HG03025 (cell line): Measurements from ENCODE around the gene CBS.
"Not testable (repeated sequence)": the region's sequence is repeated elsewhere in the genome, so short reads cannot be mapped to it uniquely, and the experiment has no call there.

Source experiments
- ATAC-seq: cut with Tn5 transposase; IDR thresholded peaks from one replicate; pipeline ENCODE4 v1.9.1; 2021; ENCODE audit warnings: mild to moderate bottlenecking, moderate library complexity; ENCODE audit not compliant: unreplicated experiment, low FRiP score

Gene CBS

DNA sequence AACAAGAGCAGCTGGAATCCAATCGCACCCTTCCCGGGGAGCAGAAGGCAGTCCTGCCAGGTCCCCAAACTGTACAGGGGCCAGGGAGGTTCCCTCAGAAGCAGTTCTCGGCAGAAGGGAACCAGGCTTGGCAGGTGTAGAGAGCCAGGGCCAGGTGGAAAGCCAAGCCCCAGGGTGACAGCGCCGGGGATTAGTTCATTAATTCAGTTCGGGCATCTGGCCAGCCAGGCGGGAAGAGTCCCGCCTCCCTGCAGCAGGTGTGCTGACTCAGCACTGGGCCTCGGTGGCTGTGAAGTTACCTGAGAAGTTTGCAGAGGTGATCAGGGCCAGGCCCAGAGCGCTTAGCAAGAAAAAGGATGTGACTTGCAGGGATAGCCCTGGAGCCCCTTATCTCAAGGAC lies 6.0 kb downstream of the CBS start:
- ATAC-seq: not testable (repeated sequence)

DNA sequence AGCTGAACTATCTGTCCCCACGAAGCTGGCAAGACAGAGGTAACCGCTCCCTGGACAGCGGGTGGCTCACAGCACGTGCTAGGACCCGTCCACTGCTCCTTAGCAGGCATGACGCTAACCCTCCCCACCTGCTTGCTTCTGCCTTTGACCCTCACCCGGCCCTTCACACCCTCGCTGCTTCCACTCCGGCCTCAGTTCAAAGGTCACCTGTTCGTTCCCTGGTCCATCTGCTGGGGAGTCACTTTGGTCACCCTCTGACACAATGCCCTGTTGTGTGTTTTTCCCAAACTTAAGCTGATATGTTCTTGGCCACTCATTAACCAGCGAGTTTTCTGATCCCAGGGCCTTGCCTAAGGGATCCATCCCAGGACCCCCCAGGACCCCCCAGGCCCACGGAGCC lies 7.6 kb downstream of the CBS start:
- not testable (repeated sequence) for ATAC-seq

DNA sequence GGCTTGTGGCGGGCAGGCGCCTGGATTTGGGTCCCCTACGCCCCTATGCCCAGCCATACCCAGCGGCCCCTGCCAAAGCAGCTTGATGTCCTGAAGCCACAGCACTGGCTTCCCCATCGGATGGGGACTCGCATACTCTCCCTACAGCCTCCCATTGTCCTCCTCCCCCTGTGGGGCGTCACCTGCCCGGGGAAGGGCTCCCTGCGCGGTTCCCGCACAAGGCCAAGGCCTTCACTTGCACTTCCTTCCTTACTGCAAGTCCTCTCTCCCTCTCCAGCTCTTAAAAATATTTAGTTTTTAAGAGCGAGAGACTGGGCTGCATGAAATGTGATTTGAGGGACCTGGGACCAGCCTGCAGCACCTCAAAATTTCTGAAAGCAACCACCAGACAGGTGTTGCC lies 8.9 kb downstream of the CBS start:
- not testable (repeated sequence) for ATAC-seq

GRCh38 chr21:43065991-43066390 lies 9.6 kb downstream of the CBS start:
- ATAC-seq: not testable (repeated sequence)

DNA sequence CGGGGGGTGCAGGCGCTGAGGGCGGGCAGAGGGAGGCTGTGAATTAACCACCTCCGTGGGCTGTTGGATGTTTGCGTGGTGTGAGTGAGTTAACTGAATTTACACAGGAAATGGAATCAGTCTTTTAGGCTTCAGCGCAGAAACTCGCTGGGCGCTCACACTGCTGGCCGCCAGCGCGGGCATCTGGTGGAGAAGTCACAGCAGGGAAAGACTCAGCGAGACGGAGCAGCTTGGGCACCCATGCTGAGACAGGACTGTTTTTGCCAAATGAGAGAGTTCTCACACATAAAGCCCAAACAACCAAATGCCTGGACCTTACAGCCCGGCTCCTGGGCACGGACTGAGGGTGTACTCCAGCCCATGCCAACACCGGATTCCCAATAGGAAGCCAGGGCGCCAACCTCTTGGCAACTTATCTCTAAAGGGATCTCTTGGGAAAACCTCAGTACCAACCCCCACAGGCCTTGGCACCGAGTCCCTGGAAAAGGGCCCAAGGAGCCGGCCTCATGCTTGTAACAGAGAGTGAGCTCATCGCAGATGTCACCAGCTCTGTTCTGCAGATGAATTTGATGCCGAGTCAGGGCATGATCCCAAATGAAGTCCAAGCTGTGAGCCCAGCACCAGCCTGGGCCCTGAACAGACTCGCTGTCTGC lies 11.2 kb downstream of the CBS start:
- ATAC-seq: not testable (repeated sequence)

DNA sequence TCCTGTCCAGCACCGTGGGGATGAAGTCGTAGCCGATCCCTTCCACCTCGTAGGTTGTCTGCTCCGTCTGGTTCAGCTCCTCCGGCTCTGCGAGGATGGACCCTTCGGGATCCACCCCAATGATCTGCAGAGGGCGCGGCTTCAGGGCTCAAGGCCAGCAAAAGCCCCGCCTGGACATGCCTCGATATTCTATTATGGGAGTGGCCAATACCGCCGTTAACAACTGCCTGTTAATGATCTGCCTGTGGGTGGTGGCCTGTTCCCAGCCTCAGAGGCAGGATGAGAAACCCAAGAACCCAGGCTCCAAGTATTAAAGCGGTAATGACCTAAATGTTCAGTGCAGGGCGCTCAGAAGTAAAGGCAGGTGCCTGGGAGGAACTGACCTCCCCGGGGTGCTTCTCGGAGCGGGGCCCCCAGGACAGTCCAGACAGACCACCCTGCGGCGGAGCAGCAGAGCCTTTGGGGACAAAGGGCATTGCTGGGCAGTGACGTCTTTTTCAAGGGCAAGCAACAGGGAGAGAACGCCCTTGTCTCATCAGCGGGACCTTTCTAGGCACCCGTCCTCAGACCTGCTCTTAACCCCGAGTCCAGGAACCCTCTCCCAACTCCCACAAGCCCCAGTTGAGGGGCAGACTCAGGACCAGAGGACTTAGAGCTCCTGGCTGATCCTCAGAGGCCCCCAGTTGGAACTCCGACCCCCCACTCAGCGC lies 12.5 kb downstream of the CBS start:
- not testable (repeated sequence) for ATAC-seq

GRCh38 chr21:43053112-43053511 lies 22.5 kb downstream of the CBS start:
- not testable (repeated sequence) for ATAC-seq

GRCh38 chr21:43045876-43046821 lies 29.5 kb downstream of the CBS start:
- ATAC-seq: not testable (repeated sequence)

DNA sequence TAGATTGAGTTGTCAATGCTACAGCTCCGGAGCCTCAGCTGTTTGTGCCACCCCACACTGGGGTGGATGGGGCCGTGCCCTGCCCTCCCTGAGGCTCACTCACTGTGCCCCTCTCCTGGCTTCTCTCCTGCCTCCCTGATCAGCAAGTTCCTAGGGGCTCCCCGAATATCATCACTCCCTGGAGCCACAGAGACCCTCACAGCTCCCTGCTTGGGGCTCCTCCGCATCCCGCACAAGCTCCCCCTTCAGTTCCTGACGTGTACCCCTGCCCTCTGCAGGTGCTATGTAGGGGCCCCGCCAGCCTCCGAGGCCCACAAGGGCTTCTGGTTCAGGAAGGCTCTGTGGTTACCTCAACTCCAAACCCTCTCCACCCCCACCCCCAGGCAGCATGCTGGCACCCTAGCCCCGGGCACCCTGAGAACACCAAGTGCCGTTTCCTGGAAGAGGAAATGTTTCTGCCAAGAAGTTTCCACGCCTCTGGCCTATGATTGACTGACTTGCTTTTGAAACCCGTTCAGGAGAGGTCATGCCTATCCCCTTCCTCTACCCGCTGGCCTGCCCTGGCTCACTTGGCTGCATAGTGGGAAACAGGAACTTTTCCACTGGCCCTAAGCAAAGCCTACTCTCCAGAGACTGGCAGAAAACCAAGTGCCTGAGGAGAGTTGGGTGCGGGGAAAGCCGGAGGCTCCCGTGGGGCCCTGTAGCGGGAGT lies 30.3 kb downstream of the CBS start:
- not testable (repeated sequence) for ATAC-seq

- not testable (repeated sequence) for ATAC-seq
Measured at GRCh38 chr21:43044547-43044946, 31.1 kb downstream of the CBS start.

DNA sequence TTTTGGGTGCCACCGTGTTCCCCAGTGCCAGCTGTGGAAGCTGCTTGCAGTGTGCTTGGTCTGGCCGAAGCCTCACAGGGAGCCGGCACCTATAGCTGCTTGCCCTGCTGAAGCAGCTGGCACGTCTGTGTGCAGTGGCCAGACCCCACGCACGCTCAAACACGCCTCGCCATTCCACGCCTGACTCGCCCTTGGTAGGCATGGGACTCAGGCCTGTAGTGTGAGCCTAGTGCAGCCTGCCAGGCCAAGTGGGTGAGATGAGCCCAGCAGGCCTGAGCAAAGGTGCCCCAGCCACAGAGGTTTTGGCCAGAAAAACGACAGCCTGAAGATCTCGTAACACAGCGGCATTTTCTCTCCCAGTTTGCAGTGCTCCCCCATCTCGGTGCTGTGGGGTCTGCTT lies 32.3 kb downstream of the CBS start:
- not testable (repeated sequence) for ATAC-seq

DNA sequence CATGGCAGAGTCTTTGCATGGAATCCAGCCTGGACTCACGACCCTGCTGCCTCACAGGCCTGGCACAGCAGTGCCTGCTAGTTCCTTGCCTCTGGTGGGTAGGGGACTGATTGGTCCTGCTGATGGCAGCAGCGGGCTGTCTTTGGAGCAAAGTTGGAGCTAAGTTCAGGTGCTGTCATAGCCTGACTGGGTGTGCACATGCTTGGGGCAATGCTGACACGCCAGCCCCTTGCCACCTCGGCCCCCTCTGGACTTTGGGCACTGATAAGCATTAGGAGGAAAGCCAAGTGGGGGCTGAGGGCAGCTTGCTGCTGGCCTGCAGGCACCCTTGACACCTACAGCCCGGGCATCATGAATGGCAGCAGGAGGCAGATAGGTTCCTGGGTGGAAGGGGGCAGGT lies 33.5 kb downstream of the CBS start:
- ATAC-seq: not testable (repeated sequence)

DNA sequence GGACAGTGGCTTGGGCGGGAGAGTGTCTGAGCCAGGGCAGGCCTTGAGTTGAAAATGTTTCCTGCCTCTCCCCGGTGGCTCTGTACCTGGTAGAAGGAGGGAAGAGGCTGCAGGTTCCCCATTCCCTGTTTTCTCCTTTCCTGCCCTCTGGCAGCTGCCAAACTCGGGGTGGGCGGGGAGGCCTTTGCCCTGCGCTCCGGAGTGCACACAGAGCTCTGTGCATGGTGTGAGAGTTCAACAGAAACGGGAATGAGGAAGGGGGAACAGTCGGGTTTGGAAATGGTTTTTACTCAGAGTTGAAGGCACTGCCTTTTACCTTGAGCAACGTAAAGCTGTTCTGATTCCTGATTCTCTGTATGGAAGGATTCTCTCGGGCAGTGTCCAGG lies 37.0 kb downstream of the CBS start:
- ATAC-seq: not testable (repeated sequence)

DNA sequence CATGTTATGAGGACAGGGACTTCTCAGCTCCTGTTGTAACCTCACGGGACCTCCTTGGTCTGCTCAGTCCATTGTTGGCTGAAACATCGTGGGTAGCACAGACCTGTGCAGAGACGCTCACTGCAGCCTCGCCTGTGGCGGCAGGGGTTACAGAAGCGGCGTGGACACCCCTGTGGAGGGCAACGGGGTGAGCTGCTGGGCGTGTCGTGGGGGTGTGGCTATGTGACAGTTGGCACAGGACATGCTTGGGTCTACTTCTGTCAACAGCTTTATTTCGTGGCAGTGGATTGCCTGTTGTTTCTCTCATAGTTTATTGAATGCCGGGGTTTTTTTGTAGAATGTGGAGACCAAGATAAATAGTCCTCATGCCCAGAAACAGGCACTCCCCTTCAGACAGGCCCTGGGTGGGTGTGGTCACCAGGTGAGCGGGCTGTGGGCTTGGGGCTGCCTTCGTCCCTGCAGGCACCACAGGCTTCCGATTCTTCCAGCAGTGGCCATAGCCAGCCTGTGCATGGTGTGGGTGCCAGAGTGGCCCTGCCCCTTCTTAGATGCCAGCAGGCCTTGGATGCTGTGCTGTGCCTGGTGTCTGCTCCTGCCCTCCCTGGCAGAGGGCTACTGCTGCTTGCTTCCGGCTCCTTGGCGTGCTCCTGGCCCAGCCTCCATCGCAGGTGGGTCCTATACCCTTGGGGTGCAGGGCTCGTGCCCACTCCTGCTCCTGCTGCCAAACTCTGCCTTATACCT lies 37.5 kb downstream of the CBS start:
- ATAC-seq: not testable (repeated sequence)

DNA sequence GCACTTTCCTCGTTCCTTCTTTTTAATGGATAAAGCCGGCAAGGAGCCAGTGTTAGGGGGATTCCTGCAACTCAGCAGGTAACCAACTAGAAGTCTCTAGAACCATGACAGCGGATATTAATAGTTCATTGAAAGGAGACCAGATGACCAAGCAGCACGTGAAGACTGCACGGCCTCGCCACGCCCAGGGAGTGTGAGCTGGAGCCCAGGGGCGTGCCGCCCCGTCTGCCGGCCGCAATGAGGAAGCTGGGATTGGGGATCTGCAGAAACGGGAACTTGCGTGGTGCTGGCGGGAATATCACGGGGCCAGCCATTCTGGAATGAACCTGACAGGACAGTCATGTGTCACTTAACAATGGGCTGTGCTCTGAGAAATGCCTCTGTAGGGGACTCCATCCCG lies 38.7 kb downstream of the CBS start:
- ATAC-seq: not testable (repeated sequence)

GRCh38 chr21:43034826-43035225 lies 40.8 kb downstream of the CBS start:
- ATAC-seq: no peak

GRCh38 chr21:43034101-43034500 lies 41.5 kb downstream of the CBS start:
- no peak for ATAC-seq

- no peak for ATAC-seq
Measured at GRCh38 chr21:43031121-43031619, 44.5 kb downstream of the CBS start.

GRCh38 chr21:43029785-43030184 lies 45.9 kb downstream of the CBS start:
- ATAC-seq: no peak
